HepG2 (cell line): ENCODE measurements around the gene INO80B. TPM values are rescaled to one million over a fixed set of nuclear protein-coding genes. Genes with fewer than 3 reads are reported as not detected.

Source experiments
- ATAC-seq: fragments of 200-7000 bp; cut with Tn5 transposase; 3 replicates; pipeline ENCODE4 v1.9.1; 2020; ENCODE audit warnings: mild to moderate bottlenecking, moderate library complexity
- BruUV-seq: library from RNA; stranded (reverse); fragments of 400-500 nt; replicated peaks from 2 replicates; lab custom pipeline; 2021; lab: Mats Ljungman, UMichigan
- CTCF ChIA-PET: fragments of 300-600 bp; formaldehyde crosslinking; extraction: SDS; loops from one replicate; lab custom pipeline; 2021; ENCODE audit warnings: low total read pairs, inconsistent platforms, low intra/inter-chr PET ratio; lab: Yijun Ruan, JAX
- POLR2A ChIA-PET: fragments of 350-600 bp; sonication (Branson Sonifier 250); formaldehyde crosslinking; loops from one replicate; lab custom pipeline; 2020; ENCODE audit warnings: antibody characterized with exemption, inconsistent platforms; lab: Yijun Ruan, JAX
- DNase-seq: peaks from one replicate; pipeline ENCODE4 v3.0.0-alpha.2; 2015; ENCODE audit warnings: low spot score
- FAIRE-seq: peaks from 3 replicates; lab custom pipeline; 2011; peaks lifted over from hg19 to GRCh38; lab: Jason Lieb, UNC
- H2AFZ ChIP-seq: one replicate; pipeline ENCODE4 v1.6.1; 2011; ENCODE audit warnings: low read length, inconsistent platforms
- H3K27ac ChIP-seq: fragments of 300-600 bp; 3 replicates; pipeline ENCODE4 v1.8.0; 2011; ENCODE audit warnings: mixed run types, mild to moderate bottlenecking, mixed read lengths, low read length, inconsistent platforms; ENCODE audit not compliant: insufficient read depth; ENCODE audit errors: extremely low read length
- H3K27me3 ChIP-seq, 2 experiments: fragments of 200-600 bp in 1 of 2; 2 replicates in 1 of 2; 3 replicates in 1 of 2; pipeline versions ENCODE4 v1.6.0 to v1.8.0; 2011; ENCODE audit warnings: low read length in 2 of 2, mild to moderate bottlenecking in 2 of 2, moderate library complexity in 2 of 2, inconsistent platforms in 1 of 2; ENCODE audit not compliant: insufficient read depth in 2 of 2, control insufficient read depth in 1 of 2
- H3K36me3 ChIP-seq, 2 experiments: fragments of 200-600 bp in 1 of 2; replicated peaks in 1 of 2; 2 replicates in 1 of 2; 3 replicates in 1 of 2; pipeline versions ENCODE4 v1.5.1 to v1.8.0; 2011; ENCODE audit warnings: low read length in 2 of 2, inconsistent platforms in 1 of 2; ENCODE audit not compliant: insufficient read depth in 2 of 2, control insufficient read depth in 1 of 2
- H3K4me1 ChIP-seq: 2 replicates; pipeline ENCODE4 v1.5.1; 2012; ENCODE audit warnings: low read length, inconsistent platforms; ENCODE audit not compliant: insufficient read depth
- H3K4me2 ChIP-seq: 2 replicates; pipeline ENCODE4 v1.6.0; 2011; ENCODE audit warnings: low read depth, low read length, inconsistent platforms
- H3K4me3 ChIP-seq, 3 experiments: fragments of 200-600 bp in 1 of 3; sonication (generic), shearing (Covaris generic) in 1 of 3; replicated peaks in 1 of 3; 2 replicates each; pipeline ENCODE4 v1.5.1; 2011 to 2016; ENCODE audit warnings: low read length in 3 of 3, inconsistent platforms in 2 of 3, low read depth in 2 of 3, mild to moderate bottlenecking in 2 of 3, control low read depth in 1 of 3, mixed read lengths in 1 of 3; ENCODE audit not compliant: insufficient read depth in 1 of 3
- H3K79me2 ChIP-seq: one replicate; pipeline ENCODE4 v1.6.1; 2011; ENCODE audit warnings: low read length, inconsistent platforms; ENCODE audit not compliant: insufficient read depth
- H3K9ac ChIP-seq: 2 replicates; pipeline ENCODE4 v1.6.0; 2011; ENCODE audit warnings: mild to moderate bottlenecking, low read depth, low read length, inconsistent platforms; ENCODE audit not compliant: insufficient read depth
- H3K9me3 ChIP-seq: 2 replicates; pipeline ENCODE4 v1.5.1; 2012; ENCODE audit warnings: mild to moderate bottlenecking, low read length
- H4K20me1 ChIP-seq: 2 replicates; pipeline ENCODE4 v1.6.0; 2011; ENCODE audit warnings: inconsistent platforms, mild to moderate bottlenecking, low read length, moderate library complexity; ENCODE audit not compliant: insufficient read depth
- DMAP1 ChIP-seq: IDR thresholded peaks from 2 replicates; pipeline ENCODE4 v1.6.1; 2016
- GATA4 ChIP-seq: sonication (generic); IDR thresholded peaks from 2 replicates; pipeline ENCODE4 v1.6.1; 2016; ENCODE audit warnings: antibody characterized with exemption, low read depth, borderline replicate concordance
- HIC2 ChIP-seq: sonication (generic); formaldehyde crosslinking; IDR thresholded peaks from 2 replicates; pipeline ENCODE4 v1.9.0; 2022; ENCODE audit warnings: low read depth, missing genetic modification reagents
- ISX ChIP-seq: sonication (generic); formaldehyde crosslinking; conservative IDR thresholded peaks from 2 replicates; pipeline ENCODE4 v1.5.0; 2020; ENCODE audit warnings: missing genetic modification reagents
- JUND ChIP-seq: sonication (generic); formaldehyde crosslinking; IDR thresholded peaks from 2 replicates; pipeline ENCODE4 v1.8.0; 2022; ENCODE audit warnings: mild to moderate bottlenecking, missing genetic modification reagents
- MTERF4 ChIP-seq: sonication (generic); formaldehyde crosslinking; IDR thresholded peaks from 2 replicates; pipeline ENCODE4 v1.8.0; 2023; ENCODE audit warnings: mild to moderate bottlenecking, missing genetic modification reagents
- PAWR ChIP-seq: sonication (generic); formaldehyde crosslinking; IDR thresholded peaks from 2 replicates; pipeline ENCODE4 v1.4.0; 2020; ENCODE audit warnings: missing genetic modification reagents, mild to moderate bottlenecking, borderline replicate concordance
- PITX1 ChIP-seq: sonication (generic); formaldehyde crosslinking; IDR thresholded peaks from 2 replicates; pipeline ENCODE4 v1.5.1; 2020; ENCODE audit warnings: mild to moderate bottlenecking, missing genetic modification reagents
- TEAD3 ChIP-seq: optimal IDR thresholded peaks from 2 replicates; pipeline ENCODE3; 2016; ENCODE audit warnings: borderline replicate concordance
- TGIF2 ChIP-seq: IDR thresholded peaks from 2 replicates; pipeline ENCODE4 v1.6.1; 2016; ENCODE audit warnings: control low read depth, missing compliant biosample characterization
- TRIM24 ChIP-seq: sonication (generic); formaldehyde crosslinking; IDR thresholded peaks from 2 replicates; pipeline ENCODE4 v1.8.0; 2022; ENCODE audit warnings: mild to moderate bottlenecking, missing genetic modification reagents
- ZMYM4 ChIP-seq: sonication (generic); formaldehyde crosslinking; IDR thresholded peaks from 2 replicates; pipeline ENCODE4 v1.8.1; 2023; ENCODE audit warnings: mild to moderate bottlenecking, missing genetic modification reagents
- ZNF510 ChIP-seq: sonication (generic); formaldehyde crosslinking; IDR thresholded peaks from 2 replicates; pipeline ENCODE4 v1.4.0; 2020; ENCODE audit warnings: low read depth, mild to moderate bottlenecking, missing genetic modification reagents
- ZNF512B ChIP-seq: sonication (generic); formaldehyde crosslinking; IDR thresholded peaks from 2 replicates; pipeline ENCODE4 v1.5.1; 2020; ENCODE audit warnings: missing genetic modification reagents, mild to moderate bottlenecking, borderline replicate concordance
- ZNF704 ChIP-seq: sonication (generic); formaldehyde crosslinking; IDR thresholded peaks from 2 replicates; pipeline ENCODE4 v1.8.1; 2023; ENCODE audit warnings: mild to moderate bottlenecking, inconsistent platforms, moderate library complexity, missing genetic modification reagents, borderline replicate concordance
- ZNF740 ChIP-seq: sonication (generic); formaldehyde crosslinking; IDR thresholded peaks from 2 replicates; pipeline ENCODE4 v1.4.0; 2020; ENCODE audit warnings: missing genetic modification reagents
- ZNF83 ChIP-seq: sonication (generic); formaldehyde crosslinking; IDR thresholded peaks from 2 replicates; pipeline ENCODE4 v1.4.0; 2020; ENCODE audit warnings: missing genetic modification reagents, mild to moderate bottlenecking, borderline replicate concordance
- WGBS: methylation state at CpG from one replicate; pipeline ENCODE4 v1.1.6; 2017; ENCODE audit warnings: low lambda C conversion rate; 5-methylcytosine and 5-hydroxymethylcytosine counted together
- in situ Hi-C: cut with HindIII; loops from 2 replicates; pipeline ENCODE4 v1.10.0; 2017; ENCODE audit warnings: low pct_unique_long_range_greater_than_20kb; ENCODE audit not compliant: extremely low pct_ligation_motif_present
- intact Hi-C: fragments of 100-400 bp; cut with micrococcal nuclease; formaldehyde crosslinking; loops from one replicate; pipeline ENCODE4 v1.10.0; 2022; ENCODE audit not compliant: unreplicated experiment
- polyA plus RNA-seq, 8 experiments: library from polyadenylated mRNA; depleted of rRNA in 3 of 8; stranded (reverse) in 7 of 8; unstranded in 1 of 8; fragments of >200 nt; fragmentation: Illumina TruSeq in 4 of 8; extraction: Trizol in 4 of 8; gene quantifications; 2 replicates each; pipeline versions ENCODE4 v1.2.1 to v1.2.3, GENCODE V29; 2011 to 2016; ENCODE audit warnings: low read depth in 4 of 8, missing spikeins in 1 of 8, mixed read lengths in 1 of 8; ENCODE audit not compliant: insufficient read depth in 1 of 8
- total RNA-seq, 5 experiments: library from RNA; depleted of rRNA; stranded (reverse); fragments of >200 nt; fragmentation: Illumina TruSeq; extraction: Trizol; gene quantifications; 2 replicates each; pipeline ENCODE4 v1.2.3, GENCODE V29; 2016; ENCODE audit warnings: low read depth in 1 of 5

Gene INO80B
- total and polyA plus RNA-seq, 2 of the 13 experiments (the other 11 are each of a cell fraction or from before 2014, with no cell fraction given): 6.2 to 14.5 TPM

GRCh38 chr2:74436848-74437695 lies 17.8 kb upstream of the INO80B start:
- TF ChIP-seq PITX1 (CRISPR knock-in tag) (no peak), ZNF83 (no peak), TEAD3 (CRISPR knock-in tag) (no peak), JUND (CRISPR knock-in tag) (no peak), TRIM24 (no peak), MTERF4 (CRISPR knock-in tag) (no peak), ZMYM4 (CRISPR knock-in tag) (no peak), ZNF512B (CRISPR knock-in tag) (no peak), DMAP1 (CRISPR knock-in tag) (no peak), ISX (CRISPR knock-in tag) (no peak), PAWR (CRISPR knock-in tag) (no peak), ZNF704 (CRISPR knock-in tag) (no peak), TGIF2 (no peak), HIC2 (CRISPR knock-in tag) (no peak), ZNF510 (no peak), ZNF740 (CRISPR knock-in tag) (no peak), GATA4 (no peak)
- Histone ChIP-seq H3K4me3 (no peak overlapping the region), H3K27me3 (no peaks in the 10 kb centered on the region; a peak in 1 of 5 replicates), H3K36me3 (peaks cover 30 to 58% of the 10 kb centered on the region in 2 experiments), H2AFZ (no peak overlapping the region), H3K4me1 (peaks cover 52% of the 10 kb centered on the region), H4K20me1 (peaks cover 53% of the 10 kb centered on the region), H3K4me2 (no peak overlapping the region), H3K27ac (no peak overlapping the region), H3K9ac (no peak overlapping the region), H3K79me2 (peaks cover 82% of the 10 kb centered on the region), H3K9me3 (no peaks in the 10 kb centered on the region)
- no TSS peak for BruUV-seq
- intact Hi-C loops (no loop called here), in situ Hi-C loops (no loop called here)
- DNase-seq (no peak), ATAC-seq (no peak), FAIRE-seq (no peak)
- POLR2A ChIA-PET: interaction anchor here (5.1 kb wide), 1 partner anchor 9 kb away, joined by 272 read pairs; no protein-coding TSS in a partner anchor
- 97% methylated on average over 6 of the region's 6 CpGs for WGBS
- CTCF ChIA-PET: no interaction called here
